HG02623 (cell line): Measurements from ENCODE around the gene PAPSS2.

Experiments
- ATAC-seq: cut with Tn5 transposase; IDR thresholded peaks from one replicate; pipeline ENCODE4 v1.9.1; 2021; ENCODE audit warnings: moderate library complexity; ENCODE audit not compliant: unreplicated experiment

Gene PAPSS2

DNA sequence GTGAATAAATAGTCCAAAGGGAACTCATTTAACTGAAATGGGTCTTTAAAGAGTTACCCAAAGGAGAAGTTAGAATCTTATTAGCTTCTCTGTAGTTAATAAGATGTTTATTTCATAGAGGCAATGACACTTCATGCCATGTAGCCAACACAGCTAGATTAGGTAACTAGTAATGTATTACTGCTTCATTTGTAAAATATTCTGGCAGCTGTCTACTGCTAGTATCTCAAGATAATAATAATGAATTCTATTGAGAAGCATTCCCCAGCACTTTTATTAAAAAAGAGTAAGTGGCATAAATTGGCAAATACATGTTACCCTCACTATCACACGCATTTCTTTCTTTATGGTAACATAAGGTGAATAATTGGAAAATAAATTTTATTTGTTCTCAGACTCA is 10.1 kb downstream of the PAPSS2 start:
- ATAC-seq = no peak

DNA sequence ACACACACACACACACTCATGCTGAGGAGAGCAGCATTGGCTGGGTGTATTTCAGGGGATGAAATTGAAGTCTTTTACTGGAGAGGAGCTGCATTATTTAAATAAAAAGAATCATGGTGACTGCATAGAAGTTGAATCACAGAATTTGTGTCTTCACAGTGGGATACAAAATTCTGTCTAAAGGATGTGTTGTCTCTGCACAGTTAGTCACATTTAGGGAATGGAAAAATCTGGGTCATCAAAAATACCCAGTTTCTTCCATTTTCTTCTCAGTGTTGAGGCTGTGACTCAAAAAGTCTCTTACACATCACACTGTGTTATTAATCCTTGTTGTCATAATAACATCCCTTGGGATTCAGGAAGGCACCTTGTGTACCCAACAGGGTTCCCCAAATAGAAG is 10.9 kb downstream of the PAPSS2 start:
- no peak for ATAC-seq

DNA sequence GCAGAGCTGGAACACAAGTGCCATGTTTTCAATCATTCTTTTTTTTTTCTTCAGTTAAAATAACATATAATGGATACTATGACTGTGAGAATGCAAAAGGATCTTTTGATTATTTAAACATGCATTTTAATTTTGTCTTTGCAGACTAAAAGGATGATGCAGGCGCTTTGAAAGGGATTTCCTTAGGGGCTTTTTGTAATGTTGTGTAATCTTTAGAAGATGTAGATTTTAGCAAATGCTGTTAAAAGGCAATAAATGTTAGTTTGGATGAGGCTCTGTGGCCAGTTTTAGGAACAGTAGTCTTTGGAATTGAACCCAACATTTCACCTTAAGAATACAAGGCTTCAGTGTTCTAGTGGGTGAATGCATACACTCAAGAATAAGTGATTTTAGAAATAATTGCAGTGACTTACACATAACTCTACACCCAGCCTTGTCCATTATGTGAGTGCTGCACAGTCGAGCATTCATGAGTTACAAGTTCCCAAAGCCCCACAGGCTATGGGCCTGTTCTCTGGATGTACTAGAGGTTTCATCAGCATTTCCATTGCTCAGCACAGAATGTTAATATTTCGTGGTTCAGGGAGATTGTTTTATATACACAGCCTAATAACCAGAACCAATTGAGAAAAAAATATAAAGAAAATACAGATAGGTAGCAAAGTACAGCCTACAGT is 11.6 kb downstream of the PAPSS2 start:
- no peak for ATAC-seq

DNA sequence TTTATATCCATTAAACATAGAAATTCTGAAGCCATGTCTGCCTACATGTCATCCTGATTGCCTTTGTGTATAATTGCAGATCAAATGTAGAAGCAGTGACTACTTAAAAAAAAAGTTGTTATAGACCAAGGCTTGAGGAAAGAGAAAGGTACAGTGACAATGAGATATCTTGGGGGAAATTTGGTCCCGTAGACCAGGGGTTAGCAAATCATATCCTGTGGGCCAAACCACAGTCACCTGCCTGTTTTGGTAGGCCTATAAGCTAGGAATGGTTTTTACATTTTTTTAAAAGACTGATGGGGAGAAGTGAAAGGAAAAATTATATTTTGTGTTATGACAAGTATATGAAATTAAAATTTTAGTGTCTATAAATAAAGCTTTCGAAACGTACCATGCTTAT is 12.9 kb downstream of the PAPSS2 start:
- no peak for ATAC-seq

DNA sequence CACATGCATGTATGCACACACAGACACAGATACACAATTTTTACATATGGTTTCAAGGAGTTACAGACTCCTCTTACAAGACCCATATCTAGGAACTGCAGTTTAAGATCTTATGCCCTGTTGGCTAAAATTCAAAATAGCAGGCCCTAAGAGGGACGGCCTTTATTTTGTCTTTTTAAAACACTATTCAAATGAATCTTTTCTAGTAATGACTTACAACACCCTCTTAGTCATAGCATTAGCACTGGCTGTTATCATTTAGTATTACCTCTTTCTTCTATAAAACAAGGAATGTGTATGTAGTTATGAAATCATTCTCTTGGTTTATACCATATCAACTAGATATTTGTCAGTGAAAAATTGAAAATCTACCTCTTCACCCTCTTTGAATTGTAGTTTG is 15.3 kb downstream of the PAPSS2 start:
- ATAC-seq = no peak

DNA sequence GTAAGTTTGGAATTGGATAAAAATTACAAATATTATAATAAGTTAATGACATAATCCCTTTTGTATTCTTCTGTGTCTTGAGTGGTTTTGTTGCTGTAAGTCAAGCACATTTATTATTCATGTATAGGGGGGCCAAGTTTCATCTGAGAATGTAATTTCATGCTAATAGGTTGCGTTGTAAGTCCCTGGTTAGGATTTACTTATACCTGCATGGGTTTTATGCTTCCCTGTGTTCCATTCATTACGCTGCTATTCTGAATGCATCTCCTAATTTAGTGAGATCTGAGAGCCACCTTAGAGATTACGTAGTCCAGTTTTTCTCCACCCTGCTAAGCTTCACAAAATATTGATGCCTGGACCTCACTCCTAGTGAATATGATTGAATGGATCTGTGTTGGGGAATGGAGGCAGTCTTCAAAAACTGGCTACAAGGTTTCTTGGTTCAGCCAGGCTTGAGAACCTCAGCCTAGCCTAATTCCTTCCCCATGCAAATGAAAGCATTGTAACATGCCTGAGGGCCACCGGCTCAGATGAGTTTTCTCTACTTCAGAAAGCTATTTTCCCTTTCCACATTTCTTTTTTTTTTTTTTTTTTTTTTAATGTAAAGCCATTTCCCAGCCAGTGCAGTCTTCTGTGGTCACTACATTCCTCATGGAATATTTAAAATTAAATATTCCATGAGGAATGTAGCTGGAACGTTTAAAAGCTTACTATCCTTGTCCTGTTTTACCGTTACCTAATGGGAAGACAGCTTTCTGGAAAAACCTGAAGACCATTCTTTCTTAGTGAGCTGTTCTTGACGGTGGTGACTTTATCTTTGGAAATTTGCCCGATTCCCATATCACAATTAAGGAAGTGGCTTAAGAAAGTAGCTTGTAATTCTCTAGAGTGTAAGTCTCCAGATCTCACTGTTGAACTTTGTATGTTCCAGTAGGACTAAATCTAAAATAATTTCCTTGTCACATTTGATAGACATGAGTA is 16.0 kb downstream of the PAPSS2 start:
- no peak for ATAC-seq

DNA sequence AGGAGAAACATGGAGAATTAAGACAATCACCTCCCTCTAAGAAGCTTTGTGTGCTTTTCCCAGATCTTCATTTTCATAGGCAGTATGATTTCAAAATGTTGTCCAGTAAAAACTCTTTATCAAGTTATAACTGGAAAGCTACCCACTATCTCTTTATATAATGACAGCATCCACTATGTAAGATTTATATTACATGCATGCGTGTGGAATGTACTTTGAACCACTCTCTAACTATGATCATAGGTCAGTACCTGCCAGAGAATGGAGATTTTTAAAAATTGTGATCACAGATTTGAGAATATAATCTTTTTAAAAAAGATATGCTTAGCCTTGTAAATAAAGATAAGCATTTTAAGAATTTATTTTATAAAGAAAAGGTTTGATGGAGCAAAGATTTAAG is 17.9 kb downstream of the PAPSS2 start:
- no peak for ATAC-seq

DNA sequence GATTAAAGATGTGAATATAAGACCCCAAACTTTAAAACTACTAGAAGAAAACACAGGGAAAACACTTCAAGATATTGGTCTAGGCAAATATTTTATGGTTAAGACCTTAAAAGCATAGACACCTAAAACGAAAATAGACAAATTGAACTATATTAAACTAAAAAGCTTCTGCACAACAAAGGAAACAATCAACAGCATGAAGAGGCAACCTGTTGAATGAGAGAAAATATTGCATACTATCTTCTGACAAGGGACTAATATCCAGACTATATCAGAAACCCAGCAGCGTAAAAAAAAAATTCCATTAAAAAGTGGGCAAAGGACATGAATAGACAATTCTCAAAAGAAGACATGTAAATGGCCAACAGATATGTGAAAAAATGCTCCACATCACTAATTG is 18.6 kb downstream of the PAPSS2 start:
- no peak for ATAC-seq

DNA sequence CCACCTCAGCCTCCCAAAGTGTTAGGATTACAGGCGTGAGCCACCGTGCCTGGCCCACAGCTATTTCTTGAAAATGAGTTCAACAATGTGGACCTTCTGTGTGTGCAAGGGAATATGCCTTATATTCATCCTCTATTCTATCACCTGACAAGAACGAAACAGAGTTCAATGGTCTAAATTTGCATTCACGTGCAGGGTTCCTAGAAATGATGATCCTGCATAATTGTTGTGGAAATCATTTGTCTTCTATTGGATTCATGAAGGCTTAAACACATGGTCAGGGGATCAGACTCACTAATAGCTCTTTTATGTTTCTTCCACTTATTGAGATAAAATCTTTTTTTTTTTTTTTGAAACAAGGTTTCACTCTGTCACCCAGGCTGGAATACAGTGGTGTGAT is 23.7 kb downstream of the PAPSS2 start:
- no peak for ATAC-seq

DNA sequence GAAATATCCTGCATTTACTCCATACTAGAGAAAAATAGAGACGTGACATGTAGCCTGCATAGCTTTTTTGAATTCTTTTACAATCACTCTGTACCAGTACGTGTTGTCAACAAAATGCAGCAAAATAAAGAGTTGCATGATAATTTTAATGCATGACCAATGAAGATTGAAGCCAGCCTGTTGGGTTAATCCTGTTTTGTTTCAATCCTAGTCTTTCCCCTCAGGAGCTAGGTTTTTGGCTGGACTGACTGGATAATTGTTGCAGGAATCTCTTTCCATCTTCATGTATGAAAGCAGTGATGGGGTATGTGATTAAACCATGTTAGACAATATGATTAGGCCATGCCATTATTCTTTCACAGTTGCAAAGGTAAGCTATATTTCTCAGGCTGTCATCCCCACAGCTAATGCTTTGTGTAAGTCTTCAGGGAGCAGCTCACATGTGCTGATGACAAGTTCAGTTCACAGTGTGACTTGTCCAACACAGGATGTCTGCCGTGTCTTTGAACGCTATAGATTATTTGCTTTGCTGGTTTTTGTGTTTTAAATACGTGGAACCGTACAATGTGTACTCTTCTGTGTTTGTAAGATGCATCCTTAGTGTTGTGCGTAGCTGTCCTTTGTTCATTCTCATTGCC is 24.4 kb downstream of the PAPSS2 start:
- no peak for ATAC-seq

DNA sequence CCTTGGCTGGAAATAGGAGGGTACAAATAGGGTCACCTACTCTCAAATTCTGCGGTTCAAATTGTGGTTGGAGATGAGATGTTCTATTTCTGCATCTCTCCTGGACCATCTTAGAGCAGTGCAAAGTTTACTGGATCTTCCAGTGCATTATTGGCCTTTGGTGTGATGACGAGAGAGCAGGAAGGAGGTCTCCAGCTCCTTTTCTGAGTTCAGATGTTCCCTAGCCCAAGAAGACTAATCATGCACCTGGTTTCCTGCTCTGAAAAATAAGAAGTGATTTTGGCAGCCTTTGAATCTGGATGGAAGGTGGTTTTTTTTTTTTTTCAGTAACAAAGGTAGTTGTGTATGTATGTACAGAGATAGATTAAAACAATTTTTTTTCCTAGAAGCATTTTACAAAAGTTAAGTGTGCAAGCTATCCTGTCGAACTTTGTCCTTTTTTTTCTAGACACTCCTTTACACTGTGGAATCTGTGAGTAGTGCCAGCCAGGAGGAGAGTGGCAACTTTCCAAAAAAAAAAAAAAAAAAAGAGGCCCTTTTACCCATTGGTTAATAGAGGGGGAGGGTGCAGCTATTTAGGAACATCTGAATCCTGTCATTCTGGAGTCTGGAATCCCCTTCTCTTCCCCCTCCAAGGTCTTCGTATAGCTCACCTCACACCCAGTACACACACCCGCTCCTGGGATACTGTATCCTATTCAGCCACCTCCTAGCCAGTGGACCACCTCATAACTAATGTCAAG is 26.3 kb downstream of the PAPSS2 start:
- ATAC-seq = no peak

DNA sequence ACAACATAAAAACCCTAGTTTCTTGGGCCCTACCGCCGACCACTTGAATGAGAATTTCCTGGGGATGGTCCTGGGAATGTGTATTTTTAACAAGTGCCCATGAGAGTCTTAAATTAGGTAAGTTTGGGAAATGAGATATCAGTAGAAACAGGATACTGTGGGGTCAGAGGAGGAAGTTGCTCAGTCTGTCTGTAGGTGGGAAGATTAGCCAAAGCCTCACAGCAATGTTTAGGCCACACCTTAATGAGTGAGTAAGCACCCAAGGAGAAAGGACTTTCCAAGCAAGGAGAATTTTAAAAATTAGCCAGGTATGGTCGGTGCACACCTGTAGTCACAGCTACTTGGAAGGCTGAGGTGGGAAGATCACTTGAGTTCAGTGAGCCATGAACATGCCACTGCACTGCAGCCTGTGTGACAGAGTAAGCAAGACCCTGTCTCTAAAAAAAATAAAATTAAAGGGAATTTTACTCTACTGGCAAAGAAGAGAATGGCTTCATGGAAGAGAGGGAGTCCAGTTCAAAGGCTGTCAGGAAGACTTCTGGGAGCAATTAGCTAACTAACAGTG is 31.9 kb downstream of the PAPSS2 start:
- no peak for ATAC-seq

DNA sequence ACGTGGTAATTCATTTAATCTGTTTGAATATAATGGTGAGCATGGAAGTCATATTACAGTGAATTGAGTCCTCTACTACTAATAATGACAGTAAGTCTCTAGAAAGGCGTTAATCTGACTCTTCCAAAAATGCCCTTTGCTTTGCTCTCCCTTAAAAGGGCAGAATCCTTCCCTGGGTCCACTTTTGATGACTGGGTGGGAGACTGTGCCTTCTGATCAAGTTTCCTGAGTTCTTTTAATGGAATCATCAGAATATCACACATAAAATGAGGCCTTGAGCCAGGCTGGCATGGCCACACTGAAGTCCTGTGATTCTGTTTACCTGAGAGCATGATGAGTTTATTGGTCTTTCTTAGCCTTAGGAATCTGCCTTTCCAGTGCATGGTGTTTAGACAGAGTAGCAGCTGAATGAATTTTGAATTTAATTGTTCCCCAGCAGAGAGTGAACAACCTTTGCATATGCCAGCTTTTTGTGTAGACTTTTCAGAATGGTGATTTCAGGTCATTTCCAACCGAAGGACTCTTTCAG is 33.3 kb downstream of the PAPSS2 start:
- no peak for ATAC-seq

DNA sequence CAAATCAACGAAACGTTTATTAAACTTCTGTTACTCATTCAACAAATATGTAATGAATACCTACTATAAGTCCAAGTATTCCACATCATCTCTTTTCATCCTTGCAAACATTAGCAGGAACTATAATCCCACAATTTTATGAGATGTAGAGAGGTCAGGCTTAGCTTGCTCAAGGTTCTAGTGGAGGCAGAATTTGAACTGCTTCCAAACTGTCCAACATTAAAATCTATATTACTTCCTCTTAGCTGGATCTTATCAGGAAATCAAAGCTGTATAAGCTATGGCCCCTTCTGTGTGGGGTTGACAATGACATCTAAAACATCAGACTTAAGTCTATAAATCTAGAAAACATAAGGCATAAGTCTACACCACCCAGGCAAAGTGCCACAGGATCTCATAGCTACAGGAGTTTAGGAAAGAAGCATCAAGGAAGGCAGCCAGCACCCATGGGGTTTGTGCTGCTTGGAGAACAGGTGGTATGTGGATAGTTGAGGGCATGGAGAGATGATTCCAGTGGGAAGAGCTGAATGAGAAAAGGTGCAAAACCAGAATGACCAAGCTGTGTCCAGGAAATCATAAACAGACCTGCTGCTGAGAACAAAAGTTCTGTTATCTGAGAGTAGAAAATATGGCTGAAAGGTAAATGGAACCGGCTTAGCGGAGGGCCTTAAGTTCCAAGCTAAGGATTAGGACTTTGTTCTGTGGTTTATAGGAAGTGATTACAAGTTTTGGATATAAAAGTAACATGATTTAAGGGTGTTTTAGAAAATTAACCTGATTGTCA is 34.5 kb downstream of the PAPSS2 start:
- no peak for ATAC-seq

DNA sequence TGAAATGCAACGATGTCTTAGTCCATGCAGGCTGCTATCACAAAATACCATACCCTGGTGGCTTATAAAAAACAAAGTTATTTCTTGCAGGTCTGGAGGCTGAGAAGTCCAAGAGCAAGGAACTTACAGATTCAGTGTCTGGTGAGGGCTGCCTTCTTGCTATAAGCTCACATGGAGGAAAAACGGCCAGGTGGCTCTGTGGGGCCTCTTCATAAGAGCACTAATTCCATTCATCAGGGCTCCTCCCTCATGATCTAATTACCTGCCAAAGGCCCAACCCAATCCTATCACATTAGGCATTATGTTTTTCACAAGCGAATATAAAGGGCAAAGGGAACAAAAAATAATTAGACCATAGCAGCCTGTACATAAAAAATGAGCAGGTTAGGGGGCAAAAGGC is 35.4 kb downstream of the PAPSS2 start:
- ATAC-seq = no peak

DNA sequence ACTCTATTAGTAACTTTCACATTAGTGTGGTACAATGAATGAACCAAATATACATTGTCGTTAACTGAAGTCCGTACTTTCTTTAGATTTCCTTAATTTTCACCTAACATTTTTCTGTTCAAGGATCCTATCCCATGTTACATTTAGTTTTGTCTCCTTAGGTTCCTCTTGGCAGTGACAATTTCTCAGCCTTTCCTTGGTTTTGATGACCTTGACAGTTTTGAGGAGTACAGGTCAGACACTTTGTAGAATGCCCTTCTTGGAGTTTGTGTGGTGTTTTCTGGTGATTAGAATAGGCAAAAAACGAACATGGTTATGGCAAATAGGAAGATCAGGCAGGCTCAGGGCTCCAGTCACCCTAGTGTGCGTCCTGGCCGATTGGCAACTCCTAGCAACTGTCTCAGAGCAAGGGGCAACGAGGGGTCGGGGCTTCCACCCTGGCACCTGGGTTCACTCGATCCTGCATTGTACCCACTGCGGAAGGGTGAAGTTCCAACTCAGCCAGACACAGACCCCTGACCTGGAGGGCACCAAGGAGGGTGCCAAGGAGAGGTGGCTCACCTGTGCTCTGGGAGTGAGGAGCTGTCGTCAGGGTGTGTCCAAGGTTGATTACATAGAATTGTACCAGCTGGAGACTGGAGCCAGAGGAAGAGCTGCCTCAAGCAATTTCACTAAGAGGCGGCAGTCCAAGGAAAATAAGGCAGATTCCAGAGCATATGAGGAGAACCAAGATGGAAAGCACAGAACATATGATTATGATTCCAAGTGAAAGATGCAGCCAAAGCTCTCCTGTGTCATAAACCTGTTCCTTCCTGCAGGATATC is 37.5 kb downstream of the PAPSS2 start:
- ATAC-seq = no peak

DNA sequence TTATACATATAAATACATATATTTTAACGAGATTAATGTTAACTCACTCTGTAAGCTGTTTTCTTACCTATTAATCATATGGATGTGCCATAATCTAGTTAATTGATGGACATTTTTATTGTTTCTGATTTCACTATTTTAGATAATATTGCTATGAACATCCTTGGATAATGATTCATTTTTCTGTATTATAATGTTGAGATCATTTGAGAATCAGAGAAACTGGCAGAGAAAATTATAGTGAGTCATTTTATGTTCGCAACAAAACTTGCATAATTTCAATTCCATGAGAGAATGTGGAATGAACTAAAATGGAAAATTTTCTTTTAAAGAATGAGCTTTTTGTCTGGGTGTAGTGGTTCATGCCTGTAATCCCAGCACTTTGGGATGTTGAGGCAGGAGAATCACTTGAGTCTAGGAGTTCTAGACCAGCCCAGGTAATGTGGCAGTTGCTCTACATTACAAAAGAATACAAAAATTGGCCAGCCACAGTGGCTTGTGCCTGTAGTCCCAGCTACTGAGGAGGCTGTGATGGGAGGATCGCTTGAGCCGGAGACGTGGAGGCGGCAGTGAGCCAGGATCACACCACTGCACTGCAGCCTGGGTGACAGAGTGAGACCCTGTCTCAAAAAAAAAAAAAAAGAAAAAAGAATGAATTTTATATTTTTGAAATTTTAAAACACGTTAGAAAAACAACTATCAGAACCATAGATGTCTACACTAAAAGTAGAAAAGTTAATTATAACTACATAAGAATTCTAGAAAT is 40.5 kb downstream of the PAPSS2 start:
- no peak for ATAC-seq
